Measurements from ENCODE around the gene EDEM3.
"Not testable (repeated sequence)": the region's sequence is repeated elsewhere in the genome, so short reads cannot be mapped to it uniquely, and the experiment has no call there.

Gene EDEM3, protein sequence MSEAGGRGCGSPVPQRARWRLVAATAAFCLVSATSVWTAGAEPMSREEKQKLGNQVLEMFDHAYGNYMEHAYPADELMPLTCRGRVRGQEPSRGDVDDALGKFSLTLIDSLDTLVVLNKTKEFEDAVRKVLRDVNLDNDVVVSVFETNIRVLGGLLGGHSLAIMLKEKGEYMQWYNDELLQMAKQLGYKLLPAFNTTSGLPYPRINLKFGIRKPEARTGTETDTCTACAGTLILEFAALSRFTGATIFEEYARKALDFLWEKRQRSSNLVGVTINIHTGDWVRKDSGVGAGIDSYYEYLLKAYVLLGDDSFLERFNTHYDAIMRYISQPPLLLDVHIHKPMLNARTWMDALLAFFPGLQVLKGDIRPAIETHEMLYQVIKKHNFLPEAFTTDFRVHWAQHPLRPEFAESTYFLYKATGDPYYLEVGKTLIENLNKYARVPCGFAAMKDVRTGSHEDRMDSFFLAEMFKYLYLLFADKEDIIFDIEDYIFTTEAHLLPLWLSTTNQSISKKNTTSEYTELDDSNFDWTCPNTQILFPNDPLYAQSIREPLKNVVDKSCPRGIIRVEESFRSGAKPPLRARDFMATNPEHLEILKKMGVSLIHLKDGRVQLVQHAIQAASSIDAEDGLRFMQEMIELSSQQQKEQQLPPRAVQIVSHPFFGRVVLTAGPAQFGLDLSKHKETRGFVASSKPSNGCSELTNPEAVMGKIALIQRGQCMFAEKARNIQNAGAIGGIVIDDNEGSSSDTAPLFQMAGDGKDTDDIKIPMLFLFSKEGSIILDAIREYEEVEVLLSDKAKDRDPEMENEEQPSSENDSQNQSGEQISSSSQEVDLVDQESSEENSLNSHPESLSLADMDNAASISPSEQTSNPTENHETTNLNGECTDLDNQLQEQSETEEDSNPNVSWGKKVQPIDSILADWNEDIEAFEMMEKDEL

DNA sequence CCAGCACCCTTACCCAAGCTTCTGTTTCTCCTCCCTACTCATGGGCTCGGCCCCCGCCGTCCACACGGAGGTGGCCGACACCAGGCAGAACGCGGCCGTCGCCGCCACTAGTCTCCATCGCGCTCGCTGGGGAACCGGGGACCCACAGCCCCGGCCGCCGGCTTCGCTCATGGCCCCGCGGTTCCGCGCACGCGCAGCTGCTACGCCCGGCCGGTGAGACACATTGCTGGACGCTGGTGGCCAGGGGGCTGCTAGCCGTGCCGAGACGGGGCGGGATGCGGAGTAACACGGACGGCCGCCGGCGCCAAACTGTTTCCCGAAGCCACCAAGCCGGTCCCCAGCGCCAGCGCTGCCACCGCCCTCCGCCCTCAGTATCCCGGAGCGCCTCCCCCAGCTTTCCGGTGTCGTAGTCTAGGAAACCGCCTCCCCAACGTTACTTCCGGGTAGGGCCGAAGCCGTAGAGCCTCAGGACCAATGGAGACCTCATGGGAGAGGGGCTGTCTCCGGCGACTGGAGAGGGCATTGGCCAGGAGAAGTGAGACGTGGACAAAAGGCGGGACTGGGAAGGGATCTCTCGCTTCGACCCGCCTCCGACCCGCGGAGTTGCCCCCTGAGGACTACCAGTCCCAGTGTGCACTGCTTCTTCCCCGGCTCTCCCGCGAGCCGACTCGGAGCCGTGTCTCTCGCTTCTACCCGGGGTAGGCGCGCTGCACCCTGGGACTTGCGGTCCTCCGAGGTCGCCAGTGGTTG lies at the start of gene EDEM3:
EDEM3 (minus strand) TSS at position 383 of the 750 bp plus-strand sequence; CDS start at position 171, 212 bp downstream.
- DNase-seq (ENCODE audit: low read depth) = peak; percentile 98

DNA sequence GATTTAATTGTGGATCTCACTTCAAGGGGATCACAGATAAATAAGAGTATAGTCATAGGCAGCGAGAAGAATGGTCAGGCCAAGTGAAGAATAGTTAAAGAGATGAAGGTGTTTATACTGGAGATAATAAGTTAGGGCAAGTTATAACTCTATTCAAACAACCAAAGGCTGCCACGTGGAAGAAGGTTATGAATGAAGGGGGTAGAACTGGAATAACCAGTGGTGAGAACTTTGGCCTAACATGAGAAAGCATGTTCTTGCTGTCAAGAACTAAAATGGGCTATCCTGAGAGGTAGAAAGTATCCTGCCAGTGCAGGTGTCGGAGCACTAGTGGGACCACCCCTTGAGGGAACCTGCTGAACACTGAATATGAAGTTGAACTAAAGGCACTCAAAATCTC lies 49.6 kb upstream of the EDEM3 start:
- DNase-seq (ENCODE audit: low read depth) = no peak

DNA sequence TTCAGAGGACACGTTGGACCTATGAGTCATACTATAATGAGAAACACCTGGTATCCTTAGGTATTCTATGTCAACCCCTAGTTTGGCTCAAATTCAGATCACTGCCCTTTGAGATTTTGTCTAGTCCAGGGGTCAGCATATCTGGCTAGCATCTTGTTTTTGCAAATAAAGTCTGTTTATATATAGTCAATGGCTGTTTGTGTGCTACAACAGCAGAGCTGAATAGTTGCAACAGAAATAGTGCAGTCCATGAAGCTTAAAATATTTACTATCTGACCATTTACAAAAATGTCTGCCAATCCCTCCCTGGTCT lies 48.5 kb upstream of the EDEM3 start:
- DNase-seq (ENCODE audit: low read depth) = no peak

DNA sequence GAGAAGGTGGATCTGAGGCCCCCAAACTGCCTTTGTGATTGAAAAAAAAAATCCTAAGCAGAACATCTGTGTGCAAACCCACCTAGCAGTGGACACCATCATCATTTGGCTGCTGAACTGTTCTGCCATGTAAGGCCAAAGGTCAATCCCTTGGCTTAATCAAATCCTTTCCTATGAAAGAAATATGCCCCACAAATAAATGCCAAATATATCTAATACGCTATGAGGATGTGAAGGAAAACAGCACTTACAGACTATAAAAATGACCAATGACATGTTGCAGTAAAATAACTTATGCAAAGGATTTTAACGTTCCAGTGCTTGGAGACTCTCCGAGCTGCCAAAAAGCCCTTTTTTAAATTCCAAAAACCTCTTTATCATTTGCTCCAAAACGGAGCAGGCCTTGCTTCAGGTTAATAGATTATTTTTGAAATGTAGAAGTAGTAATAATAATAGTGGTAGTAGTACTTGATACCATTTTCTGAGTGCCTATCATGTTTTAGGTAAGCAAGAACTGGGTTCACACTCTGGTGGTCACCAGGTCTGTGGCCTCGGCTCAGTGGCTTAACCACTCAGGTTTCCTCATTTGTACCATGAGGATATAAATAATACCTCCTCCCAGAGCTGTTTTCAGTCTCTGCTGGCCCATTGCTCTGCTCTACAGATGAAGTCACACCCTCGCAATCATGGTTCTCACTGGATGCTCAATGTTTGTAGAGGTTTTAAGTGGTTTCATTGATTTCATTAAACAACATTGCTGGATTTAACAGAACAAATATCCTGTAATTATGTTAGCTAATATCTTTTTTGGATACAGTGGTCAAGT lies 47.9 kb upstream of the EDEM3 start:
- DNase-seq (ENCODE audit: low read depth) = no peak

DNA sequence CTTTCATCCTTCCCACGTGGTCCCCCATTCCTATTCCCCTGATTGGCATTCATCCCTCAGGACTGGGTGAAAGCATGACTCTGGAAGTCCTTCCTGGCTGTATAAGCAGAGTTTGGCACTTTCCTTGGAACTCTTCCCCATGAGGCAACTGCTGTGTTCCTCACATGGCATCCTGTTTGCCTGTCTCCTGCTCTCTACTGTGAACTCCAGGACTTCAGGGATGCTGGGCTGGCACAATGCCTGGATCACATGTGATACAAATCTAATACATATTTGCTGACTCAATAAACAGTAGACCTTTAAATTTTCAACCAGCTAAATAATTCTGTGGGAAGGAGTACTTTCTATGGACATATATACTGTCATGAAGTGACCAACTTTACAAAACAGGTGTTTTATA lies 46.8 kb upstream of the EDEM3 start:
- no peak for DNase-seq (ENCODE audit: low read depth)

DNA sequence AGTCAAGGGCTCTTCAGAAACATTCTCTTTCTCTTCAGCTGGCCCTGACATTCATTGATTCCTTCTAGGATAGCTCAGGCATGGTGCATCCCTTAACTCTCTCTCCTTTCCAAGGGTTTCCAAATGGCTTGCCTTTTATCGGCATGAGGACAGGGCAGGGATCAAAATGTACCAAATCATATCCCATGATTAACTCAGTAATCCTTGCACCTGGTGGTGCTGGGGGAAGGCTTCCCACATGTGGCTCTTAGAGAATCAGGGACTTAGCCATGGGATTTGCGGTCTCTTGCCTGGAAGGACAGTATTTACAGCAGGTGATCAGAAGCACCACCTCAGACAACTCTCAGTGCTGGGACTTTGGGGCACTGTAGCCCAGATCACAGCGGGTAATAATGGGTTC lies 46.2 kb upstream of the EDEM3 start:
- no peak for DNase-seq (ENCODE audit: low read depth)

DNA sequence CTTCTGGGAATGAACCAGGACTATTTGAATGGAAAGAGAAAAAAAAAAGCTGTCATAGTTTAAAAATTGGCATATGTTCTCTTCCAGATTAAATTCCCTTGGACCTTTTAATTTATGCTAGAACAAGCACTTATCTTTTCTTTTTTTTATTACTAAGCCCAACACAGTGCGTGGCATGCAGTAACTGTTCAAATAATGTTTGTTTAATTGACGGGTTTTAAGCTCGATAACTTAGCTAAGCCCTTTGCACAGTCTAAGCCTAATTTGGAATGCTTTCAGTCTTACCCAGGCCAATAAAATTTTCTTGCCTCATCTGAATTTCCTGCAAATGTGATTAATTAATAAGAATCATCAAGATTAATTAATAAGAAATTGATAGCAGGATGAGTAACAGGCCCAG lies 39.3 kb upstream of the EDEM3 start:
- no peak for DNase-seq (ENCODE audit: low read depth)

DNA sequence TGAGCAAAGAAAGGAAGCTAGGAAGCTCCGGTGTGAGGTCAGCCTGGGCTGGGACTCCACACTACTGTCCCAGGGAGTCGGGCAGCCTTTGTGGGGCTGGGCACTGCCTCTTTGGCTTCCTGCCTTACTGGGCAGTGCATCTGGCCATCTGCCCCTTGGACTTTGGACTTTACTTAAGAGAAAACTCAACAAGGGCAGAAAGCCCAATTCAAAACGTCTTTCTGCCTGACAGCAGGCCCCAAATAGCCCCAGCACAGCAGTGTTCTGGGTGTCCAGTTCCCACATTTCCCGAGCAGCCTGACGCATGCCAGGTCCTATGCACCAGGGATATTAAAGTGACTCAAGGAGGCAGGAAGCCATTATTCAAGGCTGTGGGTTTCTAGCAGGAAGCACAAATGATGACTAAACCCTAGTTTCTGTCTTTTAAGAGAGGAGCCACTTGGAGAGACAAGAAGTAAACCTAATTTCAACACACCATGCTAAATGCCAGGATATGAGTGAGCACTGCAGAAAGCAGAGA lies 37.9 kb upstream of the EDEM3 start:
- DNase-seq (ENCODE audit: low read depth) = peak; percentile 98

DNA sequence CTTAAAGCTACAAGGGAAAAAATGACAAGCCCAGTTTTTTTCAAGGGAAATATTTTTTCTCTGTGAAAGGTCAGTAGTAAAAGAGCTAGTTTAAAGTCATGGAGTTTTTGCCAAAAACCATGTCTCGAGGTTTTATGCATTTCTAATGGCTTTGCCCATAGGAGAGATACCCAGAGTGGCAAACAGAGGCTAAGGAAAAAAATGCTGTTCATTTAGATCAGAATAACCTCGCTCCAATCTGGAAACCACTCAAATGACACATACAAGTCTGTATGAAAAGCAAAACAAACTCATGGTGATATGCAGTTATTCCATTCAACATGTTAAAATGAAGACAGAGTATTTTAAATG lies 36.9 kb upstream of the EDEM3 start:
- DNase-seq (ENCODE audit: low read depth) = peak; percentile 29

DNA sequence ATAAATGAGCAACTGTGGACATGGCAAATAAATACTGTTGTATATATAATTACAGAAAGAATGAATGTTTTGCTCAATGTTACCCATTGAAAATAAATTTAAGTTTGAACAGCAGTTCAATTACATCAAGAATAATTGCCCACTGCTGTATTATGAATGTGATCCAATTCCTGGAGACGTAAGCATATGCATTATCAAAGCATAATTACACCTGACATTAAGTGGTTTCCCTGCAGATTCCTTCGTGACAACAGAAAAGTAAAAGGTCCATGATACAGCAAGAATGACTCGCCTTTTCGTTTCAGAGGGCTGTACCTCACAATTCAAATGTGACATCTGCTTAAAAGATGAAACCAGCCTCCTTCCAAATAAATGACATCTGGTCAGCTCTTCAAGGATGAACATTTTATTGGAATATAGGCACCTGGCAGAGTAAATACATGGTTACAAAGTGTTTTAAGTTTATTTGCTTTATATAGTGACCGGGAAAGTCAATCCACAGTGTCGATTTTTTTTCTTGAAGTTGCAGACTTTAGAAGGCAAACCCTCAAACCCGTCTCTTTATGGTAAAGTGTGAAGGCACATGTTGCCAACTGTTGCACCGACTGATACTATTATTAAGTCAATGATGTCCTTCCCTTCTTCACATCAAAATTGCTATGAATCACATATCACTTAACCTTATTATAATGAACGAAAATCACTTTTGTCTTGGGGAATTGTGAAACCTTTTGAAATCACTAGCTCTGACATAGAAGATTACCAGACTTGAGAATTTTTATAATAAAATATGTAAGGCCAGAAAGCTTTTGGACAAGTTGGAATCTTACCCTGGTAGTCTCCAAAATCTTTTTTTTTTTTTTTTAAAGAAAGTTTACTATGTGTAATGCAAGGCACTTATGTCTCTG lies 36.2 kb upstream of the EDEM3 start:
- DNase-seq (ENCODE audit: low read depth) = no peak

DNA sequence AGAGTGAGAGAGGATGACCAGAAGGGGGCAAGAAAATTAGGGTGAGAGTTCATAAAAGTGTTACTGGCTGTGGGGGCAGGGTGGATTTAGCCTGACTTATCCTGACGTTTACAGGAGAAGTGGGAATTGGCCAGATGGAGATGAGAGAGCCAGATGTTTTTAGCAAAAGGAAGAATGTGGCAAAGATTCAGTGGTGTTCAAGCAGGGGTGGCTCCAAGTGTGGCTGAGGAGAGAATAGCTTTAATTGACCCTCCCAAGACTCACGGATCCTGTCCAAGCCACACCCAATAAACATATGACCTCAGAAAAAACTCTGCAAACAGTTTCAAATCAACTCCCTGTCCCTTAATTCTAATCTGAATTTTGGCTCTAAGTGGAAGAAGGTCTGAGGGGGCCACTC lies 35.2 kb upstream of the EDEM3 start:
- DNase-seq (ENCODE audit: low read depth) = no peak

DNA sequence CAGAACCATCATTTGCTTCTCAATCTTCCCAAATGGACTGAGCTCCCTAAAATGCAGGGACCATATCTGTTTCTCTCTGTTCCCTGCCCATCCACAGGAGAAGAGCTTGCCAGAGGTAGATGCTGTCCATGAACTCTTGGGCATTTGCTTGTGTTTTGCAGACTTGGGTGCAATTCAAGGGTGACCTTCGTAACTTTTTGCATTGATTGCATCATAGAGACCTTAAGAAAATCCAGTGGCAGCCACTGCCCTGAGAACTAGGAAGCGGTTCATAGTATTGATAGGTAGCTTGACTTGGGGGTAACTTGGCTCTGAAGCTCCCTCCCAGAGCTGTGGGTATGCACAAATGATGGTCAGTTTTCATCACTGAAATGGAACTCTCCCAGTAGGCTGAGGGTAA lies 34.3 kb upstream of the EDEM3 start:
- no peak for DNase-seq (ENCODE audit: low read depth)

DNA sequence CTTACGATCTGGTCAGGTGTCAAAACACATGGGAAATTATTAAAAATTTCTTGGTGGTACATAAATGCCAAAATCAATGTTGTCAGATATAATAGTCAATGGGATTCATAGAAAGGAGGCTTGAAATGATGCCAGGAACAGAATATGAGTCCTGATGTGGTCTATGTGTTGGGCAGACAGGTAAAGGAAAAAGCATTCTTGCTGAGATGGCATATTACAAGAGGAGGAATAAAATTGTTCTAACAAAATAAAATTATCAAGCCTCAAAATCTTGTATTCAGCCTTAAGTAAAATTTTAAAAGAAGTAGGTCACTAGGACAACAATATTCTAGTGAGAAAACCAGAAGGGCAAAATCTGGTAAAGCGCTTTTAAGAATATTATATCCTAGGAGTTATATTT lies 30.9 kb upstream of the EDEM3 start:
- no peak for DNase-seq (ENCODE audit: low read depth)

DNA sequence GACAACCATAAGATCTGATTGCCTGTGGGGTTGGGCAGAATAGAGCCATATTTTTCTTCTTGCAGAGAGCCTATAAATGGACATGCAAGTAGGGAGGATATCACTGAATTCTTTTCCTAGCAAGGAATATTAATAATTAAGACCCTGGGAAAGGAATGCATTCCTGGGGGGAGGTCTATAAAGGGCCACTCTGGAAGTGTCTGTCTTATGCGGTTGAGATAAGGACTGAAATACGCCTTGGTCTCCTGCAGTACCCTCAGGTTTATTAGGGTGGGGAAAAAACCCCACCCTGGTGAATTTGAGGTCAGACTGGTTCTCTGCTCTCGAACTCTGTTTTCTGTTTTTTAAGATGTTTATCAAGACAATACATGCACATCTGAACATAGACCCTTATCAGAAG lies 29.1 kb upstream of the EDEM3 start:
- not testable (repeated sequence) for DNase-seq (ENCODE audit: low read depth)

DNA sequence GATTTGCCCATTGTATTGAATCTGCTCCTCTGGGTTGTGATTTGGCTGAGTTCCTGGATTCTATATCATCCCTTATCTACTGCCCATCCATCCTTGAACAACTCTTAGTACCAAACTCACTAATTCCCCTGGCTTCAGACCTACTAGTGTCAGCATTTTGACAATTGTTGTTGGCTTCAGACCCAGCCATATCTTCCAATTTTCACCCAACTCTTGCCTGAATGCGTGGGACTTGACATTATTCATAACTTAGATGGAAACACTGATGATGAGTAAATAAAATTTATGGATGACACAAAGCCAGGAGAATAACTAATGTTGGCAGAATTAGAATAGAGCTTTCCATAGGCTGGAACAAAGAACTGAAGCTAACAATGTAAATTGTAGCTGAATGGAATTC lies 27.3 kb upstream of the EDEM3 start:
- no peak for DNase-seq (ENCODE audit: low read depth)

DNA sequence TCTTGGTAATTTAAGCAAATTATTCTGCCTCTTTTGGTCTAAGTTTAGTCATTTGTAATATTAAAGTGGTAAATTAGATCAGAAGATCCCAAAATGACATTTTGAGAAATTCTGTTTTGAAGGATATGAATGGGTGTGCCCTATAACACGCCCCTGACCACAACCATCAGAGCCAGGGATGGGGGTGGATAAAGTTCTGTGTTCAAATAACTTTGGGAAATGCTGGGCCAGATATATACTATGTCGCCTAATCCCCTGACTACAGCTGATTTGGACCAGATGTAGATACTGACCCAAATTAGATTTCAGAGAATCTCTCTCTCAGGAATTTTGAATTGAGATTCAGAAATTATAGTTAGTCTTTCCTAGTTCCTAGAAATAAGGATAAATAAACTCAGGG lies 21.2 kb upstream of the EDEM3 start:
- no peak for DNase-seq (ENCODE audit: low read depth)

DNA sequence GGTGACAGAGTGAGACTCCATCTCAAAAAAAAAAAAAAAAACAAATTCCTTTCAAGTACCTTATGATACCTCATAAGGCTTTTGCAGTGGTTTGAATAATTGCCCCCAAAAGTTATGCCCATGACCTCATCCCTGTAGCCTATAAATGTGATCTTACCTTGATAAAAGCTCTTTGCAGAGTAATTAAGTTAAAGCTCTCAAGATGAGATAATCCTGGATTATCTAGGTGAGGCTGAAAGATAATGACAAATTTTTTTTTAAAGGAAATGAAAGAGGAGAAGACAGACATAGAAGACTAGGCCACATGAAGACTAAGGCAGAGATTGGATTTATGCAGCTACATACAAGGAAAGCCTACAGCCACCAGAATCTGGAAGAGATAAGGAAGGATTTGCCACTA lies 20.7 kb upstream of the EDEM3 start:
- DNase-seq (ENCODE audit: low read depth) = no peak

DNA sequence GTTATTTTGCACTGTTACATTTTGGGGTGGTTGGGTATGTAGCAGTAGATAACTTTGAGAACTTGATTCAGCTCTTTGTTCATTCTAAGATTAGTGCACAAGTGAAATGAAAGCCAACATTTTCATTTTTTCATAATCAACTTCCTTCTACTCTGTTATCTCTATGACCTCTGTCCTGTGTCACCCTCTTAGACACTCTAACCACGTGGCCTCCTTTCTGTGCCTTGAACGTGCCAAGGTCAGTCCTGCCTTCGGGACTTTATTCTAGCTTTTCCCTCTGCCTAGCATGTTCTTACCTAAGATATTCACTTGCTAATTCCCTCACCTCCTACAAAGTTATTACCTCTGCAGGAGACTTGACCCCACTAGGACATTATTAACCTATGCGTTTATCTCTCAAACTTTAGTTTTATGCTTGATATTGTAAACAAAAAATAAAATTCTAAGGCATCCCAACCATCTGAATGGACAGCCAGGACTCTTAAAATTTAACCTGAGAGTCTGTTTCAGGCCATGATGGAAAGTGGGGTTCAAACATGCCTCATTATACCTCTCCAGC lies 19.2 kb upstream of the EDEM3 start:
- no peak for DNase-seq (ENCODE audit: low read depth)

DNA sequence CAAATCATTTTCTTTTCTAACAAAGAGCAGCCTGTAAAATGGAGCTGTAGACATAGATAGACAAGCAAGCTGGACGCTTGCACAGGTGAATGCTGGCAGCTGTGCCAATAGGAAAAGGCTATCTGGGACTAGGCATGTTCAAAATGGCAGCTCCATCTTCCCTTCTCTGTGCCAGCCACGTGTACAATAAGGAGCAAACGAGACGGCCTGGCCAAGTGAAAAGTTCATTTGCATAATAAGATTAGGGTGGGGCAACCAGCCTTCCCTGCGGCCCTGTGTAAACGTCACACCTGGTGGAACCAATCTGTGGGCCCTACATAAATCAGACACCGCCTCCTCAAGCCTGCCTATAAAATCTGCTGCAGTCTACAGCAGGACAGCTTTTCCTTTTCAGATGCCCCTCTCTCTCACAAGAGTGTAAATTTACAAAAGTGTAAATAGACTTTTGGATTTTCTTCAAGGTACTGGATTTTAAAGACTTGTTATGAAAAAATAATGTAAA lies 16.6 kb upstream of the EDEM3 start:
- no peak for DNase-seq (ENCODE audit: low read depth)

All from GM04503 (cell line).